Hindlimb muscle (tissue), 1 donor: ENCODE measurements around the gene RNASEH2A. TPM values are rescaled to one million over a fixed set of nuclear protein-coding genes. Genes with fewer than 3 reads are reported as not detected.
A peak's percentile ranks its signal among the peaks of the same experiment; 100 is the strongest.

ENCODE experiments used
- DNase-seq: peaks from one replicate; pipeline ENCODE4 v3.0.0-alpha.2; 2013
- polyA plus RNA-seq: library from polyadenylated mRNA; unstranded; fragments of 120-200 nt; gene quantifications from one replicate; pipeline ENCODE4 v1.2.1, GENCODE V29; 2013; ENCODE audit not compliant: insufficient read length

Gene RNASEH2A
- polyA plus RNA-seq, 1 donor = 21.9 TPM

DNA sequence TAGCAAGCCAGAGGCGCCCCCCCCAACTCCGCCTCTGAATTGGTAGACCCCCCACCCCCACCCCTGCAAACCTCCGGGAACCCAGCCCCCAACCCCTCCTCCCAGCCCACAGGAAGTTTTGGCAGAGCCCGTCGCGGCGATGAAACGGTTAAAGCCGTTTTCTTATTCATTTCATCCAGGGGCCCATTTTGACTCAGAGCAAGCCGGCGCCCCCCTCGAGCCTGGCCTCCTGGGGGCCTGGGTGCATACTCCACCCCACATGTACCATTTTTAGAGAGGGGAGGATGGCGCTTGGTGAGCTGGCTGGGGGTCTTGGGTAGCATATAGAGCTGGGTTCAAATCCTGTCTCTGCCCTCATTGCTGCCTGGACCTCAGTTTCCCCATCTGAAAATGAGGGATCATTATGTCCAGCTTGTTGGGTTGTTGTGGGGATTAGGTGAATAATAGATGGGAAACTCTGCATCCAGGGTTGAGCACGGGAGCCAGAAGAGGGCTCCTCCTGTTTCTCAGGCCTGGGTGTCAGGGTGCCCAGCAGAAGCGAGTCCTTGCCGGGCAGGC, 23.0 kb upstream of the RNASEH2A start:
- DNase-seq = no peak

DNA sequence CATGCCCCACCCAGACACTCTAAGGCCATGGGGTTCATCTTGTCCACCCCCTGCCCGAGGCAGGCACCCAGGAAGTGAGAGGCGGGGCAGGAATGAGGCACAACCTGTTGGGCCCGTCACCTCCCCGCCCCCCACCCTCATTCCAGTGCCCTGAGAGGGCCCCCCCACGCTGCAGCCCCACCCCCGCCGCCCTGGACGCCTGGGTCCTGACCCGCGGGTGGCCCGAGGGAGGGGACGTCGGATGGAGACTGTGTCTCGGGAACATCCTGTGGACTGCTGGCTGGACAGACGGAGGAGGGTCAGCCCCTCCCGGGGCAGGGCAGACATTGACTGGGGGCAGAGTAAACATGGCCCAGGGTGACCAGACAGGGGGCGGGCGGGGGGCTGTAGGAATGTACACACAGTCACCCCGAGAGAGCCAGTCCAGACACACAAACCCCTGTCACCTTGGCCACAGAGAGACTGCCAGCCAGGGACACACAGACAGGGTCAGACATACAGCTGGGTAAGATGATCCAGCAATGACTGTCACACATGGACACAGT, 22.5 kb upstream of the RNASEH2A start:
- no peak for DNase-seq

DNA sequence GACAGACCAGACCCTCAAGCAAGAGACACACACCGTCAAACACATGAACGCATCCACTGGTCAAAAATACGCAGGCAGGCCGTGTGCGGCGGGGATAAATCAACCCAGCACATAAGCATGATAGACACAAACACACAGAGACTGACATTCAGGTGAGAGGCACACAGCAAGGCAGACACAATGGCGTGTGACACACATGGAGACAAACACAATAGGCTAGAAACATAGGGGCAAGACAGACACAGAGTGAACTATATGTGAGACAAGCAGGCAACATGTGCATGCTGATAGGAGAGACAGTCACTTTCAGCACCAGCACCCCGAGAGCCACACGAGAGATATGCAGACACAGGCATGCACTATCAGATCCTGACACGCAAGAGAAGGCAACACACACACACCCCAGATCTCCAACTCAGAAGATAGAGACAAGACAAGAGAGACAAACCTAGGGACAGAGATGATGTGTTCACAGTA, 22.0 kb upstream of the RNASEH2A start:
- DNase-seq = no peak

DNA sequence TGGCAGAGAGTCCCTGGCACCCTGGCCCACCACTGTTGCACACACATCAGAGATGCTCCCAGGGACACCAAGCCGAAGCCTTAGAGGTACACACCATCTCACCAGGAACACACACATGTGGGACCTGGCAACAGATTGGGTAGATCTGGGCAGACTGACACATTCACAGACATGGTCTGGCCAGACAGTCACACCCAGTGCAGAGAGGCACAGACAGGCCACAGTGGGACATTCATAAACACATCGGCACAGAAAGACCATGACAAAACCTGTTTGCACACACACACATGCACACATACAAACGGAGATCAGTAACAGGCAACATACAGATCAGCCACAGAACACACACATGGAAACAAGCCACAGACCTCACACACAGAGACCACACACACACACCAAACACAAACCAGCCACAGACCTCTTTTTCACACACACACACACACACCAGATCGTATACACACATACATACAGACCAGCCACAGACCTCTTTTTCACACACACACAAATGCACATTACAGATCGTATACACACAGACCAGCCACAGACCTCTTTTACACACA, 21.4 kb upstream of the RNASEH2A start:
- DNase-seq = no peak

DNA sequence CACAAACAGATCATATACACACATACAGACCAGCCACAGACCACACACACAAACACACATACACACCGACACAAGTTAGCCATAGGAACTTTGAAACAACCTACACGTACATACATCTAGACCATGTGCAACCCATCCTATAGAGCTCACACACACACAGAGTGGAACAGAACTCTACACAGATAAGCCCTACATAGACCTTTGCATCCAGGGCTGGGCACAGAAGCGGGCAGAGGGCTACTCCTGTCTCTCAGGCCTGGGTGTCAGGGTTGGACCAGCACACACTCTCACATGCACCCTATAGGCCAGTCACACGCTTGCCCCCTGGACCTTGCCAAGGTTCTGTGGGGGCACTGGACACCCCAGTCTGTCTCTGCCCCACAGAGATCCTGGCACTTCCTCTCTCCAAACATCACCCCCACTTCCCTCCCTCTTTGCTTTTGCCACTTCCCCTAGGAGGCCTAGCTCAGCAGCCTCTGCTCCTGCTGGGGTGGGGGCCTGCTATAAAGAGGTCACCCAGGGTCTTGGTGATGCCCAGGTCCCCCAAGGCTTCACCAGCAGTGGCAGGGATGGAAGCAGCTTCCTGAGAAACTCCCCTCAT, 20.9 kb upstream of the RNASEH2A start:
- no peak for DNase-seq

DNA sequence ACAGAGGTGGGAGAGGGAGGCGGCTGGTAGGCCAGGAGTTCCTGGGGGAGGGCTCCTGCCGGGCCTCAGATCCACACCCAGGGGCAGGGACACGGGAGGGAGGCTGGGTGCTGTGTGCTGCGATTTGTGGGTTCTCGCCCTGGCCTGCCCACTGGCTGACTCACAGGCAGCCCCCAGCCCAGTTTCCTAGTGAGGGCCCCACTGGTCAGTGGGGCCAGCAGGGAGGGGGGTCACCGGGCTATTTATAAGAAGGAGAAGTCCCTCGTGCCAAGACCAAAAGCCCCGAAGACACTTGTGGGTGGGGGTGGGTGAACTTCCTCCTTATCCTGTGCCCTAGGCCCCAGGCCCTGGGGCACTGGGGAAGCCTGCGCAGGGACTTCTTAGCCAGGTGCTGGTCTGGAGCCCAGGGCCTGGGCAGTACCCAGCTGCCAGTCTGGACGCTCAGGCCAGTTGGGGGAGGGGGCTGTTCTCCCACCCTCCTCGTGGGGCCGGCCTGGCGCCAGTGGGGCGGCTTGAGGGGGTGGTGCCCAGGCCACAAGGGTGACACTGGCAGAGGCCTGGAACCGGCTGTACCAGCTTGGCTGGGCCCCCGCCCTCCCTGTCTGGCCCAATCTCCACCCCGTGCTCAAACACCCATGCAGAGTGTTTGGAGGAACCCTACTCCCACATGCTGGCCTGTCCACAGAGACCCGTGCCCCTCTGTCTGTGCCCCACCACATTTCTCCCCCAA, 20.1 kb upstream of the RNASEH2A start:
- no peak for DNase-seq

DNA sequence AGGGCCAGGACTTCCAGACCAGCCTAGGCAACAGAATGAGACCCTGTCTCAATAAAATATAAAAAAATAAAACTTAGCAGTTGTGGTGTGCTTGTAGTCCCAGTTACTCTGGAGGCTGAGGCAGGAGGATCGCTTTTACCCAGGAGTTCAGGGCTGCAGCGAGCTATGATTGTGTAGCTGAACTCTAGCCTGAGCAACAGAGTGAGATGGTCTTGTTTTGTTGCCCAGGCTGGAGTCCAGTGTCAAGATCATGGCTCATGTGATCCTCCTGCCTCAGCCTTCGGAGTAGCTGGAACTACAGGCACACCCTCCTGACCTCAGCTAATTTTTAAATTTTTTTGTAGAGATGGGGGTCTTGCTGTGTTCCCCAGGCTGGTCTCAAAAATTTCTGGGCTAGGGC, 19.4 kb upstream of the RNASEH2A start:
- DNase-seq = no peak

DNA sequence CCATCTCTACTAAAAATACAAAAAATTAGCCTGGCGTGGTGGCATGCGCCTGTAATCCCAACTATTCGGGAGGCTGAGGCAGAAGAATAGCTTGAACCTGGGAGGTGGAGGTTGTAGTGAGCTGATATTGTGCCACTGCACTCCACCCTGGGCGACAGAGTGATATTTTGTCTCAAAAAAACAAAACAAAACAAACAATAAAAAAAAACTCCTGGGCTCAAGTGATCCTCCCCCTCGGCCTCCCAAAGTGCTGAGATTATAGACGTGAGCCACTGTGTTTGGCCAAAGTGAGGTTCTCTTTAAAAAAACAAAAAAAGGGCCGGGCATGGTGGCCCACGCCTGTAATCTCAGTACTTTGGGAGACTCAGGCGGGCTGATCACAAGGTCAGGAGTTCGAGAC, 18.9 kb upstream of the RNASEH2A start:
- DNase-seq = no peak

DNA sequence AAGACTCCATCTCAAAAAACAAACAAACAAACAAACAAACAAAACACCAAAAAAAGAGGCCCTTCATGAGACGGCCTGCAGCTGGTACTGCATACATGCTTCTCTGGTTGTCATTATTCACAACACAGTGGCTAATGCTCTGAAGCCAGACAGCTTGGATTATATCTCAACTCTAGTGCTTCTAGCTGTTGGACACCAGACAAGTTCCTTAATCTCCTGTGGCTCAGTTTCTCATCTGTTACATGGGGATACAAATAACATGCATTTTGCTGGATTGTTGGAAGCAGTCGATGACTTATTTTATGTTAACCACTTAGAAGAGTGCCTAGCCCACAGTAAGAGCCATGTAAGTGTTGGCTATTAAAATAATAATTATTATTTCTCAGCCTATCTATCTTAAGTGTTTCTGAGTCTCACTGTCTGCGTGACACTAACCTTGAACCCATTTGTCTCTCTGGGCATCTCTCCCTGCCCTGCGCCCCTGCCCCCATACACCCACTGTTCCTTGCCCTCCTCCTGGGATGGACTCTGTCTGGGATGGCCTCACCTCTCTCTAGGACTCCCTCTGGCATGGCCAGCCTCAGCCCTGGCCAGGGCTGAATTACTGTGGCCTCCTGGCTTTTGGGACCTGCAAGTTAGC, 18.2 kb upstream of the RNASEH2A start:
- no peak for DNase-seq

DNA sequence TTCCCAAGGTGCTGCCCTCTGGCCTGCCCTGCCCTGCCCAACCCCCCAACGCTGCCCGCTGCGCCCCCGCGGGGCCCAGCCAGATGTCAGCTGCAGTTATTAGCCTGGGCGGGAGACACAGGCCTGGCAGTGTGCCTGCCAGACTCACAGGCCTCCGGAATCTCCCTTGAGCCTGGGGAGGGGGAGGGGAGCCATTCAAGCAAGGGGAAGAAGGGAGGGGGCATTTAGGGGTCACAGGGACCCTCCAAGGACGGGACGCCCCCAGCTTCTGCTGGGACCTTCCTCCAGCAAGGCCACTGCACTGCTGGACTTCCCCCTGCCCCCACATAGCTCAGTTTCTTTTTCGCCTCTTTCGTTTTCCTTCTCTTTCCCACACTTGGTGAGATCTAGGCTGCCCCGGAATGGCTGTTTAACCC, 17.7 kb upstream of the RNASEH2A start:
- DNase-seq = peak; percentile 84

DNA sequence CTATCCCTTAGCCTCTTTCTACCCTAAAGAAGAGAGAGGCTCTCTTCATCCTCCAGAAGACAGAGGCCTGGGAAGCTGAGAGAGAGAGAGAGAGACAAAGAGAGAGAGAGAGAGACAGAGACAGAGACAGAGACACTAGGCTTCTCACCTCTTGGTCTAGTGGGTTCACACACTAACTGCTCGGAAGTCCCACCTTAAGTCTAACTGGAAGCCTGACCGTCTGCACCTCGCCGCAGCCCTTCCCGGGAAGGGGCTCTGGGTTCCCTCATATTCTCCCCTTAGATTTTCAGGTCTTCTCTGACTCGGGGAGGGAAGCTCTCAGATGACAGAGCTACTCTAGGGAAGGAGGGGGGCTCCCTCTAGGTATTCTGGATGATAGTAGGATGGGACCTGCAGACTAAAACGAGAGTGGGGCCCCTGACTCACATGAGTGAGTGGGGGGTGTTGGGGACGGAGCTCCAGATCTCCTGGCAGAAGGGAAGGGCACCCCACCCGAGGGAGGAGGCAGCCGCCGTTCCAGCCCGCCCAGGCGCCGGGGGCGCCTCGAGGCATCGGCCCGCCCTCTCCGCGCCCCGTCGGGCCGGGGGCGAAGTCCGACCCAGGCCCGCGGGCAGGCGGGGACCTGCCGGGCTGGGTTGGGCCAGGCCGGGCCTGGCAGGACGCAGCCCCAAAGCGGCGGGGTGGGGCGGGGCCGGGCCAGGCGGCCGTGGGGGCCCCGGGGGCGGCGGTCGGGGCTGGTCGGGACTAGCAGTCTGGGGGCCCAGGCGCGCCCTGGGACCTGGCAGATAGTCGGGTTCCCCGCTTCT, 17.1 kb upstream of the RNASEH2A start:
- no peak for DNase-seq

DNA sequence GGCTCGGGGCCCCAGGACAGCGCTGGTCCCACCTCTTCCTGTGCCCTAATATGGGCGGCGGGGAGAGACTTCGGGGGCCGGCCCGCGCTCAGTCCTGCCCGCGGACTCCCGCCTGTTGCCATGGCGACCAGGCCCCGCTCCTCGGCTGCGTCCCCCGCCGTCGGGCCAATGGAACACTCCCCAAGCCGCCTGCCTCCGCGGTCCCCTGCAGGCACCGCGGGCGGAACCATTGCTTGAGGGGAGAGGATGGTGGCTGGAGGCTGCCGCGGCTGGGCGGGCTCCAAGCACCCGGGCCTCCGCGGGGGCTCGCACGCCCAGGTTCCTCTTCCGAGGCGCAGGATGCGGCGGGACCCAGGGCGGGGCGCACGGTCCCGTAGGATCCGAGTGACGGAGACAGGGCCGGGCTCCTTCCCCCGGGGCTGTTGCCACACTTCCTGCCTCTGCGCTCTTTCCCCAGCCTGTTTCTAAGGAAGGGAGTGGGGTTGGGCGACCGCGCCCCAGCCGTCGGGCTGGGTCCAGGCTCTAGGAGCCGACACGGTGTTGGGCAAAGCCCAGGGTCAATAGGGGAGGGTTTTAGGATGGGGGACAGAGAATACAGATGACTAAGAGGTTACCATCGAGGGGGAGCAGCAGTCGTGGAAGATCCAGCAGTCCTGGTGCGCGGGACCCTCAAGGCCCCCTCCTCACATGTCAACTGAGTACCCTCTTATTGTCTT, 16.3 kb upstream of the RNASEH2A start:
- peak; percentile 95 for DNase-seq

DNA sequence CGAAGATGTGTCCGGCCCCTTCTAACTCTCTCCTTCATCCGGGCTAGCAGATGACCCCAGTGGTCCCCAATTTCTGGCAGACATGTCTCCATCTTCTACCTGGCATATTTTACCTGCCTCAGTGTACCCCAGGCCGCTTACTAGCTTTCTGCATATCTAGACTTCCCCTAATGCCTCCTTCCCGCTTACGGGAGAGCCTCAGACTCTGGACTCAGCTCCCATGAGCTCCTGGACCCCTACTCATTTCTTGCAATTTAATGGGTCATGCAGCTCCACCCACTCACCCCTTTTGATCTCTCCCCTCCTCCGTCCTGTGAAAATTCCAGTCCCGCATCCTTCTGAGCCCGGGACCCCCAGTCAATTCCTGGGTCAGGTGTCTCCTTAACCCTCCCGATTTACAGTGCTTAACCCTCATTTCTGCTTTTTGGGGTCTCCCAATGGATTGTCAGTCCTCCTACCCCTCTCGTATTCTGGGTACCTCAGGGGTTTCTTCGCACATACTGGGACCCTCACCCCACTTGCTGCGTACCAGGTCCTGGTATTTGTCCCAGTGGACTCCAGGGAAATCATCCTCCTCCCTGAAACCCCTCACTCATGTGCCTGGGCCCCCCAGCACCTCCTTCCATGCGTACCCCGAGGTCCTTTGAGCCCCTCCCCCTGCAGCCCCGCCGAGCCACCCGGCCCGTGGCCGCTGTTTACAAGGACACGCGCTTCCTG, 15.6 kb upstream of the RNASEH2A start:
- no peak for DNase-seq

DNA sequence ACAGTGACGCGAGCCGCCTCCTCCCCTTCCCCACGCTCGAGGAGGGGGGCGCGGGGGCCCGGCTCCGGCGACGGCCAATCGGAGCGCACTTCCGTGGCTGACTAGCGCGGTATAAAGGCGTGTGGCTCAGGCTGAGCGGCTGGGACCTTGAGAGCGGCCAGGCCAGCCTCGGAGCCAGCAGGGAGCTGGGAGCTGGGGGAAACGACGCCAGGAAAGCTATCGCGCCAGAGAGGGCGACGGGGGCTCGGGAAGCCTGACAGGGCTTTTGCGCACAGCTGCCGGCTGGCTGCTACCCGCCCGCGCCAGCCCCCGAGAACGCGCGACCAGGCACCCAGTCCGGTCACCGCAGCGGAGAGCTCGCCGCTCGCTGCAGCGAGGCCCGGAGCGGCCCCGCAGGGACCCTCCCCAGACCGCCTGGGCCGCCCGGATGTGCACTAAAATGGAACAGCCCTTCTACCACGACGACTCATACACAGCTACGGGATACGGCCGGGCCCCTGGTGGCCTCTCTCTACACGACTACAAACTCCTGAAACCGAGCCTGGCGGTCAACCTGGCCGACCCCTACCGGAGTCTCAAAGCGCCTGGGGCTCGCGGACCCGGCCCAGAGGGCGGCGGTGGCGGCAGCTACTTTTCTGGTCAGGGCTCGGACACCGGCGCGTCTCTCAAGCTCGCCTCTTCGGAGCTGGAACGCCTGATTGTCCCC, 14.9 kb upstream of the RNASEH2A start, which contains the start of gene JUNB:
Gene JUNB, plus strand, starts transcription at position 142 of the 706 bp plus-strand sequence. Its CDS starts 286 bp downstream, at position 428.
- DNase-seq = peak; percentile 95

DNA sequence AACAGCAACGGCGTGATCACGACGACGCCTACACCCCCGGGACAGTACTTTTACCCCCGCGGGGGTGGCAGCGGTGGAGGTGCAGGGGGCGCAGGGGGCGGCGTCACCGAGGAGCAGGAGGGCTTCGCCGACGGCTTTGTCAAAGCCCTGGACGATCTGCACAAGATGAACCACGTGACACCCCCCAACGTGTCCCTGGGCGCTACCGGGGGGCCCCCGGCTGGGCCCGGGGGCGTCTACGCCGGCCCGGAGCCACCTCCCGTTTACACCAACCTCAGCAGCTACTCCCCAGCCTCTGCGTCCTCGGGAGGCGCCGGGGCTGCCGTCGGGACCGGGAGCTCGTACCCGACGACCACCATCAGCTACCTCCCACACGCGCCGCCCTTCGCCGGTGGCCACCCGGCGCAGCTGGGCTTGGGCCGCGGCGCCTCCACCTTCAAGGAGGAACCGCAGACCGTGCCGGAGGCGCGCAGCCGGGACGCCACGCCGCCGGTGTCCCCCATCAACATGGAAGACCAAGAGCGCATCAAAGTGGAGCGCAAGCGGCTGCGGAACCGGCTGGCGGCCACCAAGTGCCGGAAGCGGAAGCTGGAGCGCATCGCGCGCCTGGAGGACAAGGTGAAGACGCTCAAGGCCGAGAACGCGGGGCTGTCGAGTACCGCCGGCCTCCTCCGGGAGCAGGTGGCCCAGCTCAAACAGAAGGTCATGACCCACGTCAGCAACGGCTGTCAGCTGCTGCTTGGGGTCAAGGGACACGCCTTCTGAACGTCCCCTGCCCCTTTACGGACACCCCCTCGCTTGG, 14.1 kb upstream of the RNASEH2A start:
- DNase-seq = no peak

DNA sequence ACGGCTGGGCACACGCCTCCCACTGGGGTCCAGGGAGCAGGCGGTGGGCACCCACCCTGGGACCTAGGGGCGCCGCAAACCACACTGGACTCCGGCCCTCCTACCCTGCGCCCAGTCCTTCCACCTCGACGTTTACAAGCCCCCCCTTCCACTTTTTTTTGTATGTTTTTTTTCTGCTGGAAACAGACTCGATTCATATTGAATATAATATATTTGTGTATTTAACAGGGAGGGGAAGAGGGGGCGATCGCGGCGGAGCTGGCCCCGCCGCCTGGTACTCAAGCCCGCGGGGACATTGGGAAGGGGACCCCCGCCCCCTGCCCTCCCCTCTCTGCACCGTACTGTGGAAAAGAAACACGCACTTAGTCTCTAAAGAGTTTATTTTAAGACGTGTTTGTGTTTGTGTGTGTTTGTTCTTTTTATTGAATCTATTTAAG, 13.5 kb upstream of the RNASEH2A start:
- DNase-seq = no peak

DNA sequence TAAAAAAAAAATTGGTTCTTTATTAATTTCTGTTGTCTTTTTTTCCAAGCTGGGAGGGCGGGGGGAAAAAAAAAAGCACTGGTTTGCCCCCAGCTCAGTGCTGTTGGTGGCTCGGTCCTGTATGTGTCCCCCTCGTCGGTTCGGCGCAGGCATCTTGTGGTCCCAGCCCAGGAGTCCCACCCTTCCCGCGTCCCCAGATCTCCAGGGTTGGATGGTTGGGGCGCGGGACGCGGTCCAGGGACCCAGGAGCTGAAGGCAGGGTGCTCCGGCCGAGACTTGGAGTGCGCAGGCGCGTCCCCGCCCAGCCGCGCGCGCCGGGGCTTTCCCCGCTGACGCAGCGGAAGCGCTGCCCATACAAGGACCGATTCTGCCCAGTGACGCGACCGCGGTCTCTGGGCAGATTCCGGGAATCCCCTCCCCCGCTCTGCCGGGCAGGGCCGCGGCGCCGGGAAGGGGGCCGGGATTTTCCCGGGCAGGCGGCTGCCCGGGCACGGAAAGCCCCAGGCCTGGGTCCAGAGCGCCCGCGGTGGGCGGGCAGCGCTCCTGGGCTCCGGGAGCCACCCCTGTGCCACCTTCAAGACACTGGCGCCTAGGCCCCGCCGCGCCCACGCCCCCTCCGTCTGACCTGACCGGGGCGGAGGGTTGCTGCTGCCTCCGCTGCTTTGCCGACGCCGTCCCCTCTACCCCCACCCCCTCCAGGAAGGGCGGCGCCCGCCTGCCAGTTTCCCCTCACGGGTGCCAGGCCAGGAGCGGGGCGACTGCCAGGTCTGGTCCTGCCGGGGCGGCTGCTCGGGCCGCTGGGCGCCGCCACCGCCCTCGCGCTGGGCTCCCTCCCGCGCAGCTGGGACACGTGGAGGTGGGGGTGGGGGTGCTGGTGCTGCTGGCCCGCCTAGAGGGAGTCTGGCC, 12.8 kb upstream of the RNASEH2A start:
- DNase-seq = peak; percentile 97
